Neural cell (in vitro differentiated cells): ENCODE data around the gene MVD. TPM values are rescaled to one million over a fixed set of nuclear protein-coding genes. Genes with fewer than 3 reads are reported as not detected.

Experiments
- H2AFZ ChIP-seq: fragments of 200-600, 300-800 bp; sonication (generic), shearing (Covaris generic); 2 replicates; pipeline ENCODE4 v1.6.0; 2014; ENCODE audit warnings: low read depth, mild to moderate bottlenecking, antibody characterized with exemption, low read length, moderate library complexity
- H3F3A ChIP-seq: fragments of 200-600 bp; shearing (Covaris generic); 2 replicates; pipeline ENCODE4 v1.6.1; 2016; ENCODE audit warnings: mild to moderate bottlenecking, moderate library complexity, mixed read lengths, antibody characterized with exemption, low read length; ENCODE audit not compliant: insufficient read depth, poor library complexity, severe bottlenecking
- H3K27ac ChIP-seq: fragments of 200-600, 300-800 bp; sonication (generic), shearing (Covaris generic); 2 replicates; pipeline ENCODE4 v1.5.1; 2014; ENCODE audit warnings: mild to moderate bottlenecking, low read length, moderate library complexity
- H3K27me3 ChIP-seq: fragments of 300-800, 200-600 bp; sonication (generic), shearing (Covaris generic); 2 replicates; pipeline ENCODE4 v1.6.0; 2014; ENCODE audit warnings: mild to moderate bottlenecking, low read depth, low read length, moderate library complexity; ENCODE audit not compliant: insufficient read depth
- H3K36me3 ChIP-seq: fragments of 300-800, 200-600 bp; sonication (generic), shearing (Covaris generic); 2 replicates; pipeline ENCODE4 v1.5.1; 2014; ENCODE audit warnings: mild to moderate bottlenecking, antibody characterized with exemption, low read length, moderate library complexity; ENCODE audit not compliant: insufficient read depth
- H3K4me2 ChIP-seq: fragments of 300-800, 200-600 bp; sonication (generic), shearing (Covaris generic); 2 replicates; pipeline ENCODE4 v1.6.0; 2014; ENCODE audit warnings: mild to moderate bottlenecking, low read length
- H3K4me3 ChIP-seq: fragments of 300-800, 200-600 bp; sonication (generic), shearing (Covaris generic); 2 replicates; pipeline ENCODE4 v1.5.1; 2014; ENCODE audit warnings: mild to moderate bottlenecking, low read length, moderate library complexity
- H3K79me2 ChIP-seq: fragments of 200-600 bp; shearing (Covaris generic); replicated peaks from 2 replicates; pipeline ENCODE4 v1.6.0; 2014; ENCODE audit warnings: mild to moderate bottlenecking, low read length, moderate library complexity; ENCODE audit not compliant: insufficient read depth
- H3K9ac ChIP-seq: fragments of 300-800, 200-600 bp; sonication (generic), shearing (Covaris generic); 2 replicates; pipeline ENCODE4 v1.6.1; 2016; ENCODE audit warnings: mild to moderate bottlenecking, low read length, mixed read lengths
- H3K9me2 ChIP-seq: fragments of 200-600 bp; shearing (Covaris generic); 2 replicates; pipeline ENCODE4 v1.6.1; 2016; ENCODE audit warnings: mild to moderate bottlenecking, low read length, mixed read lengths; ENCODE audit not compliant: insufficient read depth
- H3K9me3 ChIP-seq: fragments of 200-600, 300-800 bp; sonication (generic), shearing (Covaris generic); 2 replicates; pipeline ENCODE4 v1.6.1; 2016; ENCODE audit warnings: mild to moderate bottlenecking, mixed run types, low read length, moderate library complexity, mixed read lengths
- H4K20me1 ChIP-seq: fragments of 200-600 bp; shearing (Covaris generic); 2 replicates; pipeline ENCODE4 v1.6.1; 2016; ENCODE audit warnings: mild to moderate bottlenecking, mixed run types; ENCODE audit not compliant: insufficient read depth
- EP300 ChIP-seq: fragments of 450-650 bp; conservative IDR thresholded peaks from 2 replicates; pipeline ENCODE4 v1.6.1; 2014; ENCODE audit warnings: antibody characterized with exemption, mild to moderate bottlenecking, moderate library complexity; ENCODE audit not compliant: poor library complexity, severe bottlenecking
- EZH2 ChIP-seq: fragments of 200-600, 300-800 bp; shearing (Covaris generic), sonication (generic); IDR thresholded peaks from 2 replicates; pipeline ENCODE4 v1.6.1; 2014; ENCODE audit warnings: antibody characterized with exemption, low read length, borderline replicate concordance, mild to moderate bottlenecking; ENCODE audit not compliant: insufficient read depth, poor library complexity, severe bottlenecking
- MXI1 ChIP-seq: fragments of 450-650 bp; conservative IDR thresholded peaks from 2 replicates; pipeline ENCODE4 v1.6.1; 2014; ENCODE audit warnings: antibody characterized with exemption, mild to moderate bottlenecking; ENCODE audit not compliant: poor library complexity, severe bottlenecking
- POLR2AphosphoS5 ChIP-seq: IDR thresholded peaks from 2 replicates; pipeline ENCODE4 v1.6.1; 2012
- RAD21 ChIP-seq: fragments of 450-650 bp; conservative IDR thresholded peaks from 2 replicates; pipeline ENCODE4 v1.6.1; 2014; ENCODE audit warnings: antibody characterized with exemption, mild to moderate bottlenecking, moderate library complexity
- REST ChIP-seq: IDR thresholded peaks from 2 replicates; pipeline ENCODE4 v1.6.1; 2012; ENCODE audit warnings: borderline replicate concordance
- SMC3 ChIP-seq: fragments of 450-650 bp; conservative IDR thresholded peaks from 2 replicates; pipeline ENCODE4 v1.6.1; 2014; ENCODE audit warnings: antibody characterized with exemption, mild to moderate bottlenecking, moderate library complexity; ENCODE audit not compliant: poor library complexity
- TAF1 ChIP-seq: IDR thresholded peaks from 2 replicates; pipeline ENCODE4 v1.6.1; 2012; ENCODE audit warnings: low read depth
- polyA plus RNA-seq: library from polyadenylated mRNA; depleted of rRNA; stranded (reverse); fragments of >200 nt; gene quantifications from 2 replicates; pipeline ENCODE4 v1.2.3, GENCODE V29; 2014
- TF ChIP-seq, protein P1 (sequence below): fragments of 450-650 bp; IDR thresholded peaks from 2 replicates; pipeline ENCODE4 v1.5.1; 2014; ENCODE audit warnings: antibody characterized with exemption, mild to moderate bottlenecking, moderate library complexity; ENCODE audit not compliant: poor library complexity, severe bottlenecking

Gene MVD
- polyA plus RNA-seq, 1 donor from 2014 or later = 232 TPM

GRCh38 chr16:88687676-88688012, 24.8 kb upstream of the MVD start:
- H3K27me3 ChIP-seq = peaks cover 45% of the 10 kb centered on the region
- no peaks in the 10 kb centered on the region for H3K36me3 ChIP-seq
- no peak overlapping the region for H3K27ac ChIP-seq

DNA sequence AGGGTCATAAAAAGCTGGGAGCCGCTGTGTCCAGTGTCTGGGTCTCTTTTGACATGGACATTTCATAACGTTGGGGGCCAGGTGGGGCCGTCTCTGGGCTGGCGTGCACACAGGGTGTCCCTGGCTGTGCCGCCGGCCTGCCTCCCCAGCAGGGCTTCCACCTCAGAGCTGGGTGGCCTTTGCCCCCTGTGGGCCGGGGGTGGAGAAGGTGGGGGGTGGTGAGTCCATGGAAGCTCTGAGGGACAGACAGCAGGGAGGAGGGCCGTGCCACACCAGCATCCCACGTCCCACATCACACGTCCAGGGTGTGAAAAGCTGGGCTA, 24.3 kb upstream of the MVD start:
- Histone ChIP-seq H2AFZ (no peak overlapping the region), H3K9me3 (no peaks in the 10 kb centered on the region), H3K27ac (no peak overlapping the region), H3K36me3 (no peaks in the 10 kb centered on the region), H3K79me2 (no peaks in the 10 kb centered on the region), H3K4me3 (no peak overlapping the region), H3F3A (no peaks in the 10 kb centered on the region), H4K20me1 (no peaks in the 10 kb centered on the region), H3K9ac (no peak overlapping the region), H3K9me2 (no peaks in the 10 kb centered on the region), H3K27me3 (peaks cover 45% of the 10 kb centered on the region), H3K4me2 (no peak overlapping the region)
- TF ChIP-seq TAF1 = no peak

More at GRCh38 chr16:88687676-88688012, 24.8 kb upstream of the MVD start:
- Histone ChIP-seq H3F3A (no peaks in the 10 kb centered on the region), H4K20me1 (no peaks in the 10 kb centered on the region), H3K4me3 (no peak overlapping the region), H2AFZ (no peak overlapping the region), H3K9me3 (no peaks in the 10 kb centered on the region), H3K9me2 (no peaks in the 10 kb centered on the region), H3K79me2 (no peaks in the 10 kb centered on the region), H3K9ac (no peak overlapping the region), H3K4me2 (no peak overlapping the region)
- no peak for TF ChIP-seq POLR2AphosphoS5
- no peak for TF ChIP-seq RAD21
- TF ChIP-seq, protein P1, sequence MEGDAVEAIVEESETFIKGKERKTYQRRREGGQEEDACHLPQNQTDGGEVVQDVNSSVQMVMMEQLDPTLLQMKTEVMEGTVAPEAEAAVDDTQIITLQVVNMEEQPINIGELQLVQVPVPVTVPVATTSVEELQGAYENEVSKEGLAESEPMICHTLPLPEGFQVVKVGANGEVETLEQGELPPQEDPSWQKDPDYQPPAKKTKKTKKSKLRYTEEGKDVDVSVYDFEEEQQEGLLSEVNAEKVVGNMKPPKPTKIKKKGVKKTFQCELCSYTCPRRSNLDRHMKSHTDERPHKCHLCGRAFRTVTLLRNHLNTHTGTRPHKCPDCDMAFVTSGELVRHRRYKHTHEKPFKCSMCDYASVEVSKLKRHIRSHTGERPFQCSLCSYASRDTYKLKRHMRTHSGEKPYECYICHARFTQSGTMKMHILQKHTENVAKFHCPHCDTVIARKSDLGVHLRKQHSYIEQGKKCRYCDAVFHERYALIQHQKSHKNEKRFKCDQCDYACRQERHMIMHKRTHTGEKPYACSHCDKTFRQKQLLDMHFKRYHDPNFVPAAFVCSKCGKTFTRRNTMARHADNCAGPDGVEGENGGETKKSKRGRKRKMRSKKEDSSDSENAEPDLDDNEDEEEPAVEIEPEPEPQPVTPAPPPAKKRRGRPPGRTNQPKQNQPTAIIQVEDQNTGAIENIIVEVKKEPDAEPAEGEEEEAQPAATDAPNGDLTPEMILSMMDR = no peak
- no peak for TF ChIP-seq SMC3
- no peak for TF ChIP-seq MXI1
- no peak for TF ChIP-seq TAF1
- TF ChIP-seq EZH2 = no peak
- TF ChIP-seq EP300 = no peak
- TF ChIP-seq REST = no peak

GRCh38 chr16:88686439-88687253, 23.8 kb upstream of the MVD start, which contains the start of gene SNAI3:
SNAI3 (minus strand) TSS chr16:88686507; CDS start chr16:88686406, 101 bp downstream.
- Histone ChIP-seq H3K36me3 (no peaks in the 10 kb centered on the region), H3K27me3 (peaks cover 45% of the 10 kb centered on the region), H3K9me2 (no peaks in the 10 kb centered on the region), H3K27ac (no peak within 1 kb of the TSS), H4K20me1 (no peaks in the 10 kb centered on the region), H3K4me3 (peak within 1 kb of the TSS; percentile 68), H3K9ac (peak within 1 kb of the TSS; percentile 3), H3K4me2 (peak within 1 kb of the TSS; percentile 25), H3K79me2 (no peaks in the 10 kb centered on the region), H3K9me3 (no peaks in the 10 kb centered on the region), H3F3A (no peaks in the 10 kb centered on the region), H2AFZ (no peak within 1 kb of the TSS)
- no peak for TF ChIP-seq REST
- TF ChIP-seq RAD21 = no peak
- TF ChIP-seq MXI1 = peak; percentile 34
- TF ChIP-seq EP300 = no peak
- TF ChIP-seq, protein P1 = no peak
- no peak for TF ChIP-seq TAF1
